ENCODE results near the gene SPACA9.

SPACA9 gene

GRCh38 chr9:132888151-132888550, 9.5 kb downstream of the SPACA9 start:
- in situ Hi-C loops (cut with HindIII; ENCODE audit: low sequenced_read_pairs): no loop called here
- no peak overlapping the region for H3K4me3 ChIP-seq (ENCODE audit: low read depth, low read length)
- TF ChIP-seq CTCF (IDR thresholded peaks at IDR 0.05; ENCODE audit: low read depth, low read length, missing control alignments): no peak
- no peak for DNase-seq (ENCODE audit: low read depth)

GRCh38 chr9:132892400-132892799, 13.7 kb downstream of the SPACA9 start:
- no peak for DNase-seq (ENCODE audit: low read depth)
- in situ Hi-C loops (cut with HindIII; ENCODE audit: low sequenced_read_pairs): no loop called here
- no peak for TF ChIP-seq CTCF (IDR thresholded peaks at IDR 0.05; ENCODE audit: low read depth, low read length, missing control alignments)
- H3K4me3 ChIP-seq (ENCODE audit: low read depth, low read length): no peak overlapping the region

GRCh38 chr9:132894346-132894745, 15.6 kb downstream of the SPACA9 start:
- no peak overlapping the region for H3K4me3 ChIP-seq (ENCODE audit: low read depth, low read length)
- TF ChIP-seq CTCF (IDR thresholded peaks at IDR 0.05; ENCODE audit: low read depth, low read length, missing control alignments): no peak
- DNase-seq (ENCODE audit: low read depth): no peak
- in situ Hi-C loops (cut with HindIII; ENCODE audit: low sequenced_read_pairs): no loop called here

GRCh38 chr9:132894862-132895835, 16.5 kb downstream of the SPACA9 start:
- DNase-seq (ENCODE audit: low read depth): no peak
- in situ Hi-C loops (cut with HindIII; ENCODE audit: low sequenced_read_pairs): no loop called here
- no peak for TF ChIP-seq CTCF (IDR thresholded peaks at IDR 0.05; ENCODE audit: low read depth, low read length, missing control alignments)
- no peak overlapping the region for H3K4me3 ChIP-seq (ENCODE audit: low read depth, low read length)

GRCh38 chr9:132896264-132896663, 17.6 kb downstream of the SPACA9 start:
- no peak overlapping the region for H3K4me3 ChIP-seq (ENCODE audit: low read depth, low read length)
- no peak for DNase-seq (ENCODE audit: low read depth)
- no peak for TF ChIP-seq CTCF (IDR thresholded peaks at IDR 0.05; ENCODE audit: low read depth, low read length, missing control alignments)
- in situ Hi-C loops (cut with HindIII; ENCODE audit: low sequenced_read_pairs): no loop called here

- in situ Hi-C loops (cut with HindIII; ENCODE audit: low sequenced_read_pairs): no loop called here
- DNase-seq (ENCODE audit: low read depth): no peak
- no peak for TF ChIP-seq CTCF (IDR thresholded peaks at IDR 0.05; ENCODE audit: low read depth, low read length, missing control alignments)
- no peak overlapping the region for H3K4me3 ChIP-seq (ENCODE audit: low read depth, low read length)
These were observed 18.2 kb downstream of the SPACA9 start for GRCh38 chr9:132896906-132897305.
